ENCODE data around the gene DHX35.
A peak's percentile ranks its signal among the peaks of the same experiment; 100 is the strongest.

The DHX35 gene

GRCh38 chr20:39010496-39010895 is 48.4 kb downstream of the DHX35 start:
- H3K4me3 Mint-ChIP-seq, result no peak overlapping the region
- no peak for ATAC-seq
- peaks cover 63% of the 10 kb centered on the region for H3K36me3 Mint-ChIP-seq
- H3K27ac Mint-ChIP-seq, result no peak overlapping the region
- no peaks in the 10 kb centered on the region for H3K27me3 Mint-ChIP-seq
- no peaks in the 10 kb centered on the region for H3K9me3 Mint-ChIP-seq
- H3K4me1 Mint-ChIP-seq, result no peaks in the 10 kb centered on the region

- H3K4me1 Mint-ChIP-seq, result no peaks in the 10 kb centered on the region
- H3K4me3 Mint-ChIP-seq, result no peak overlapping the region
- H3K27me3 Mint-ChIP-seq, result no peaks in the 10 kb centered on the region
- peaks cover 67% of the 10 kb centered on the region for H3K36me3 Mint-ChIP-seq
- H3K27ac Mint-ChIP-seq, result no peak overlapping the region
- H3K9me3 Mint-ChIP-seq, result no peaks in the 10 kb centered on the region
- ATAC-seq, result no peak
Measured at GRCh38 chr20:39013662-39014109, 51.5 kb downstream of the DHX35 start.

GRCh38 chr20:39016041-39016440 is 53.9 kb downstream of the DHX35 start:
- Mint-ChIP-seq H3K36me3 (peaks cover 70% of the 10 kb centered on the region), H3K4me1 (peaks cover 7% of the 10 kb centered on the region), H3K27me3 (no peaks in the 10 kb centered on the region), H3K4me3 (no peak overlapping the region), H3K27ac (no peak overlapping the region), H3K9me3 (no peaks in the 10 kb centered on the region)
- no peak for ATAC-seq

GRCh38 chr20:39016506-39016905 is 54.4 kb downstream of the DHX35 start:
- no peaks in the 10 kb centered on the region for H3K27me3 Mint-ChIP-seq
- no peak for ATAC-seq
- peaks cover 7% of the 10 kb centered on the region for H3K4me1 Mint-ChIP-seq
- H3K4me3 Mint-ChIP-seq, result no peak overlapping the region
- H3K27ac Mint-ChIP-seq, result no peak overlapping the region
- H3K36me3 Mint-ChIP-seq, result peaks cover 71% of the 10 kb centered on the region
- no peaks in the 10 kb centered on the region for H3K9me3 Mint-ChIP-seq

- Mint-ChIP-seq H3K4me3 (no peak overlapping the region), H3K9me3 (no peaks in the 10 kb centered on the region), H3K27me3 (no peaks in the 10 kb centered on the region), H3K4me1 (peaks cover 7% of the 10 kb centered on the region), H3K36me3 (peaks cover 85% of the 10 kb centered on the region), H3K27ac (no peak overlapping the region)
- no peak for ATAC-seq
Measured at GRCh38 chr20:39019027-39019426, 56.9 kb downstream of the DHX35 start.

- Mint-ChIP-seq H3K4me3 (no peak overlapping the region), H3K36me3 (peaks cover 80% of the 10 kb centered on the region), H3K4me1 (peaks cover 7% of the 10 kb centered on the region), H3K9me3 (no peaks in the 10 kb centered on the region), H3K27me3 (no peaks in the 10 kb centered on the region), H3K27ac (peak overlapping the region; percentile 9)
- ATAC-seq, result peak; percentile 89
Measured at GRCh38 chr20:39019805-39020325, 57.7 kb downstream of the DHX35 start.

GRCh38 chr20:39021748-39022147 is 59.6 kb downstream of the DHX35 start:
- Mint-ChIP-seq H3K36me3 (peaks cover 80% of the 10 kb centered on the region), H3K27ac (no peak overlapping the region), H3K4me3 (no peak overlapping the region), H3K27me3 (no peaks in the 10 kb centered on the region), H3K4me1 (peaks cover 7% of the 10 kb centered on the region), H3K9me3 (no peaks in the 10 kb centered on the region)
- peak; percentile 64 for ATAC-seq

- H3K4me3 Mint-ChIP-seq, result no peak overlapping the region
- H3K9me3 Mint-ChIP-seq, result no peaks in the 10 kb centered on the region
- no peaks in the 10 kb centered on the region for H3K4me1 Mint-ChIP-seq
- H3K27me3 Mint-ChIP-seq, result no peaks in the 10 kb centered on the region
- no peak overlapping the region for H3K27ac Mint-ChIP-seq
- peak; percentile 57 for ATAC-seq
- peaks cover 64% of the 10 kb centered on the region for H3K36me3 Mint-ChIP-seq
Measured at GRCh38 chr20:39025883-39026282, 63.7 kb downstream of the DHX35 start.

- no peak for ATAC-seq
- Mint-ChIP-seq H3K27me3 (no peaks in the 10 kb centered on the region), H3K4me3 (no peak overlapping the region), H3K27ac (no peak overlapping the region), H3K4me1 (no peaks in the 10 kb centered on the region), H3K36me3 (peaks cover 56% of the 10 kb centered on the region), H3K9me3 (no peaks in the 10 kb centered on the region)
Measured at GRCh38 chr20:39029364-39029763, 67.2 kb downstream of the DHX35 start.

- peaks cover 53% of the 10 kb centered on the region for H3K36me3 Mint-ChIP-seq
- ATAC-seq, result no peak
- no peaks in the 10 kb centered on the region for H3K4me1 Mint-ChIP-seq
- H3K27ac Mint-ChIP-seq, result no peak overlapping the region
- no peak overlapping the region for H3K4me3 Mint-ChIP-seq
- no peaks in the 10 kb centered on the region for H3K27me3 Mint-ChIP-seq
- no peaks in the 10 kb centered on the region for H3K9me3 Mint-ChIP-seq
Measured at GRCh38 chr20:39032997-39033396, 70.9 kb downstream of the DHX35 start.

GRCh38 chr20:39036011-39036410 is 73.9 kb downstream of the DHX35 start:
- H3K4me3 Mint-ChIP-seq, result no peak overlapping the region
- H3K36me3 Mint-ChIP-seq, result peaks cover 60% of the 10 kb centered on the region

GRCh38 chr20:39036851-39037250 is 74.7 kb downstream of the DHX35 start:
- Mint-ChIP-seq H3K4me3 (no peak overlapping the region), H3K36me3 (peaks cover 56% of the 10 kb centered on the region), H3K27ac (no peak overlapping the region), H3K27me3 (no peaks in the 10 kb centered on the region), H3K4me1 (no peaks in the 10 kb centered on the region), H3K9me3 (no peaks in the 10 kb centered on the region)
- no peak for ATAC-seq

More at GRCh38 chr20:39036011-39036410, 73.9 kb downstream of the DHX35 start:
- no peaks in the 10 kb centered on the region for H3K9me3 Mint-ChIP-seq
- ATAC-seq, result no peak
- H3K27ac Mint-ChIP-seq, result no peak overlapping the region
- no peaks in the 10 kb centered on the region for H3K4me1 Mint-ChIP-seq
- H3K27me3 Mint-ChIP-seq, result no peaks in the 10 kb centered on the region

- H3K27ac Mint-ChIP-seq, result no peak overlapping the region
- no peak for ATAC-seq
- H3K4me1 Mint-ChIP-seq, result no peaks in the 10 kb centered on the region
- no peak overlapping the region for H3K4me3 Mint-ChIP-seq
- H3K36me3 Mint-ChIP-seq, result peaks cover 64% of the 10 kb centered on the region
- no peaks in the 10 kb centered on the region for H3K27me3 Mint-ChIP-seq
- H3K9me3 Mint-ChIP-seq, result no peaks in the 10 kb centered on the region
Measured at GRCh38 chr20:39038047-39038446, 75.9 kb downstream of the DHX35 start.

- H3K9me3 Mint-ChIP-seq, result no peaks in the 10 kb centered on the region
- no peak for ATAC-seq
- no peak overlapping the region for H3K4me3 Mint-ChIP-seq
- peaks cover 68% of the 10 kb centered on the region for H3K36me3 Mint-ChIP-seq
- H3K27ac Mint-ChIP-seq, result no peak overlapping the region
- no peaks in the 10 kb centered on the region for H3K4me1 Mint-ChIP-seq
- no peaks in the 10 kb centered on the region for H3K27me3 Mint-ChIP-seq
Measured at GRCh38 chr20:39038495-39038894, 76.4 kb downstream of the DHX35 start.

- Mint-ChIP-seq H3K27ac (no peak overlapping the region), H3K36me3 (peaks cover 66% of the 10 kb centered on the region), H3K4me1 (no peaks in the 10 kb centered on the region), H3K9me3 (no peaks in the 10 kb centered on the region), H3K27me3 (no peaks in the 10 kb centered on the region), H3K4me3 (no peak overlapping the region)
- no peak for ATAC-seq
Measured at GRCh38 chr20:39039261-39039660, 77.1 kb downstream of the DHX35 start.

- no peak for ATAC-seq
- H3K9me3 Mint-ChIP-seq, result no peaks in the 10 kb centered on the region
- H3K27ac Mint-ChIP-seq, result no peak overlapping the region
- H3K4me3 Mint-ChIP-seq, result no peak overlapping the region
- H3K27me3 Mint-ChIP-seq, result no peaks in the 10 kb centered on the region
- no peaks in the 10 kb centered on the region for H3K4me1 Mint-ChIP-seq
- peaks cover 64% of the 10 kb centered on the region for H3K36me3 Mint-ChIP-seq
Measured at GRCh38 chr20:39040116-39040515, 78.0 kb downstream of the DHX35 start.

- no peaks in the 10 kb centered on the region for H3K4me1 Mint-ChIP-seq
- peaks cover 58% of the 10 kb centered on the region for H3K36me3 Mint-ChIP-seq
Measured at GRCh38 chr20:39041067-39041466, 78.9 kb downstream of the DHX35 start.

More at GRCh38 chr20:39041067-39041466, 78.9 kb downstream of the DHX35 start:
- Mint-ChIP-seq H3K9me3 (no peaks in the 10 kb centered on the region), H3K27ac (no peak overlapping the region), H3K27me3 (no peaks in the 10 kb centered on the region), H3K4me3 (no peak overlapping the region)
- peak; percentile 14 for ATAC-seq
